HG02943 (cell line): ENCODE measurements around the gene TRAF4.

Experiments
- ATAC-seq: cut with Tn5 transposase; IDR thresholded peaks from one replicate; pipeline ENCODE4 v1.9.1; 2021; ENCODE audit warnings: mild to moderate bottlenecking, low read depth, moderate library complexity; ENCODE audit not compliant: unreplicated experiment

TRAF4 gene, protein sequence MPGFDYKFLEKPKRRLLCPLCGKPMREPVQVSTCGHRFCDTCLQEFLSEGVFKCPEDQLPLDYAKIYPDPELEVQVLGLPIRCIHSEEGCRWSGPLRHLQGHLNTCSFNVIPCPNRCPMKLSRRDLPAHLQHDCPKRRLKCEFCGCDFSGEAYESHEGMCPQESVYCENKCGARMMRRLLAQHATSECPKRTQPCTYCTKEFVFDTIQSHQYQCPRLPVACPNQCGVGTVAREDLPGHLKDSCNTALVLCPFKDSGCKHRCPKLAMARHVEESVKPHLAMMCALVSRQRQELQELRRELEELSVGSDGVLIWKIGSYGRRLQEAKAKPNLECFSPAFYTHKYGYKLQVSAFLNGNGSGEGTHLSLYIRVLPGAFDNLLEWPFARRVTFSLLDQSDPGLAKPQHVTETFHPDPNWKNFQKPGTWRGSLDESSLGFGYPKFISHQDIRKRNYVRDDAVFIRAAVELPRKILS

GRCh38 chr17:28743243-28744103 lies at the start of gene TRAF4:
Gene TRAF4, plus strand, starts transcription at chr17:28744011. Its CDS starts 102 bp downstream, at chr17:28744113.
- peak; percentile 47 for ATAC-seq

DNA sequence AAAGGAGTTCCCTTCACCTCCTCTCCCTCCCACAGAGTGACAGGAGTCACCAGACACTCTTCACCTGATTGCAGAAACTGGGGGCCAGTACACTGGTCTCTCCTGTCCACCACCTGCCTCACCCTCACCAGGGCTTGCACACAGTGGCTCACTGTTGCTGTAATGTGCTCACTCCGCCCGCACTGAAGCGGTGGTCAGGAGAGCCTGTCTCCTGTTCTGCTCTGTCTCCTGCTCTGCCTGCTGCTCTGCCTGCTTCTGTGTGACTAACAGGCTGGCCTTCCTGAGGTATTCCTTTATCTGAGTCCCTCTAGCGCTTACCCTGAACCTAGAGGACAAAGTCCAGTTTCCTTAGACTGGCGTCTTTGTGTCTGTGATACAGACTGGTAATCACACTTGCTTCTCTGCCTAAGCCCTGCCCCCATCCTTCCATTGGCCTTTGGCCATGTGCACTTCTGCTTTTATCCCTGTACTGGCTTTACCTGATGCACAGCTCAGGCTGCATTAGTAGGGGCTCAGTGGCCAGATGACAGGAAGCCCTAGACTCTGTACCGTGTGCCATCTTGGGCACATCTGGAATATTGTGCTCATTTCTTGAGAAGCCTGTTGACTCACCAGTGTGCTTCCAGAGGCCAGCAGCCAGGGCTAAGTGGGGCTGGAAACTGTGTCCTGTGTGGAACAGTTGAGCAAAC lies 45.4 kb upstream of the TRAF4 start:
- no peak for ATAC-seq

DNA sequence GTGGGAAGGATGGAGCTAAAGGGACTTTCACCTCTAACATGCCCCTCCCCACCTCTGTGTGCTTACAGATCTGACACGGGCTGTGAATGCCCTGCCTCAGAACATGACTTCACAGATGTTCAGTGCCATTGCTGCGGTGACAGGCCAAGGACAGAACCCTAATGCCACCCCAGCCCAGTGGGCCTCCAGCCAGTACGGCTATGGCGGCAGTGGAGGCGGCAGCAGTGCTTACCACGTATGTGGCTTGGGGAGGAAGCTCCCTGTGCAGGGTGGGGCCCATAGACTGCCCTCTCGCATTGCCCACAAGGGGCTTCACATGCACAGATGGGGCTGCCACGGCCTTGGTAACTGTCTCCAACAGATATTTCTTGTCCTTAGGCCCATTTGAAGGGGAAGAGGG lies 43.5 kb upstream of the TRAF4 start:
- ATAC-seq, result no peak

GRCh38 chr17:28700830-28701492 lies 42.9 kb upstream of the TRAF4 start:
- ATAC-seq, result no peak

DNA sequence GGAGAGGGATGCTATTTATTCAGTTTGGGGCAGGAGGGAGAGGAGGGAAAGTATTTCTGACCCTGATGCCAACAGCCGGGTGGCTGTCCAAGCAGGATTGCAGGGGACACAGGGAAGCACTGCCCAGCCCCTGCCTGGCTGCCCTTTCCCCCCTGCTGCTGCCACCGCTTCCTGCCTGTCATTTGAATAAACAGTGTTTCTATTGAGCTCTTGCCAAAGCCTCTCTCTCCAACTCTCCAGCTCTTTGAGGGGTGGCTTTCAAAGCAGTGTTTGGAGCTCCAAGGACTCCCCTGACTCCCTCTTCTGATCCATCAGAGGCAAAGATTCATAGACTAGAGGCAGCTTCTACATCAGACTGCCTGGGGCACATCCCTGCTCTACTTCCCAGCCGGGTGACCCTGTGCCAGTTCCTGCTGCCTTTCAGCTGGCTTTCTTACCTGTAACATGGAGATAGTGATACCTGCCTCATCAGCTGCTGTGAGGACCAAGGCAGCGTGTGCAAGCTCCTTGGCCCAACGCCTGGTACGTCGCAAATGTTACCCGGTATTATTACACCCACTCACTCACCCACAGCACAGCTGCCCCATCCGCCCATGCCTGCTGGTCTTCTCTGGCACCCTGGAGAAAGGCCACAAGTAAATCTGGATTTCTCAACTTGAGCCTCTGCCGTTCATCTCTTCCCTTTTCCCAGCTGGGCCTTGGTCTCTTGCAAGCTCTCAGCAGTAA lies 41.6 kb upstream of the TRAF4 start:
- no peak for ATAC-seq

DNA sequence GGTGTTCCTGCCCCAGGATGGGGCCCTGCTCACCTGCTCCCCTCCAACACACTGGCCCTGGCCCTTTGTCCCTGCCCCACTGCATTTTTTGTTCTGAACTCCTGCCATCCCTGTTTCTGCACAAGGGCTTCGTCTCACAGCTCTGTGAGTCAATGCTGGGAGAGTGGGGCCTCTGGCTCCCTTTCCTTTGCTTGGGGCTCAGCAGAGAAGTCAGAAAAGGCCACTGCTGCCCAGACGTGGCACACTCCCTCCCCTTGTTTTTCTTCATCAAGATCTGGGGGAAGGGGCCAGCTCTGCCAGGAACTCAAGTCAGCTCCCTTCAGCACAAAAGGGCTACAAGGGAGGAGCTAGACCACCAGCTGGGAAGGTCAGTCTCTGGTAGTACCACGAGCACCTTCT lies 41.1 kb upstream of the TRAF4 start:
- no peak for ATAC-seq

DNA sequence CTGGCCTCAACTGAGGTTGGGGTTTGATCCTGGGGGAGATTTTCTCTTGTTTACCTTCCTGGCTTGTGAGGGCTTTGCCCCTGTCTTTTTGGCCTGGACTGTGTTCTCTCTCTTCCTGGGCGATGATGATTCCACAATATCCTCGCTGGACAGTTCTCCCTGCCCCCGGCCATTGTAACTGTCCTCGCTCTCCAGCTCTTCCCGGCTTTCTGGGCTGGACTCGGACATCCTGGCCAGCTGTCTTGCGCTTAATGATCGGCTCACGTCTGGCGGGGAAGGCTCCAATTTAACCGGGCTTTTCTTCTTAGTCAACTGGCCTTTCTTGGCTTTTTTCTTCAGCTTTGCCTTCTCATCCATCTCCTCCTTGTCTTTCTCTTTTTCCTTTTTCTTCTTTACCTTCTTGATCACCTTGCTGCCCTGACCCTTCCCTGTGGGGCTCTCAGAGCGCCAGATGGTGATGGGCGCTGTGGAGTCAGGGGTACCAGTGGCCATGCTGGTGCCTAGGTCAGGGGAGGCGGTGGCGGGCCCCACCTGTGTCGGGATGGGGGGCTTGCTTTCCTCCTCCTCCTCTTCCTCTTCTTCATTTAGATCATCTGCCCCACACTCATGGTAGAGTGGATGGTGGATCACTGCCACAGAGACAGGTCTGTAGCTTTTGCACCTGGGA lies 40.1 kb upstream of the TRAF4 start:
- ATAC-seq, result no peak

GRCh38 chr17:28704219-28704858 lies 39.5 kb upstream of the TRAF4 start:
- no peak for ATAC-seq

- ATAC-seq, result no peak
These were observed 38.6 kb upstream of the TRAF4 start for GRCh38 chr17:28705074-28705659.

- ATAC-seq, result no peak
These were observed 38.0 kb upstream of the TRAF4 start for GRCh38 chr17:28705728-28706334.

GRCh38 chr17:28706471-28707338 lies 37.1 kb upstream of the TRAF4 start:
- no peak for ATAC-seq

DNA sequence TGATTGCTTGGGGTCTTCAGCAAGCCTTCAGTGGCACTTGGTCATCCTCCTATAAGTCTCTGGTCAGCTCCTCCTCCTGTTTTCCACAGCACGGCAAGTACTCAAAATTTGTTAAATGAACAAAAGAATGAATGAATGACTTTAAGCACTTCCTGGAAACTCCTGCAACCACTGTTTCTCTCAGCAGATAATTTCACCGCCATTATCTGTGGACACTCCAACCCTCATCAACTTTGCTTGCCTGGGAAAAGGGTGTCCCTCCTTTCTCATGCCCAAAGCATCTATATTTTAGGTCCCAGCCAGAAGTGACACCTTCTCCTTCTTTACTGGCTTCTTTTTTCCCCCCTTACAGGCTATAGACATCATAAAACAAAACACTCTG lies 36.5 kb upstream of the TRAF4 start:
- no peak for ATAC-seq

- ATAC-seq, result peak; percentile 61
These were observed 32.7 kb upstream of the TRAF4 start for GRCh38 chr17:28710861-28711722.

DNA sequence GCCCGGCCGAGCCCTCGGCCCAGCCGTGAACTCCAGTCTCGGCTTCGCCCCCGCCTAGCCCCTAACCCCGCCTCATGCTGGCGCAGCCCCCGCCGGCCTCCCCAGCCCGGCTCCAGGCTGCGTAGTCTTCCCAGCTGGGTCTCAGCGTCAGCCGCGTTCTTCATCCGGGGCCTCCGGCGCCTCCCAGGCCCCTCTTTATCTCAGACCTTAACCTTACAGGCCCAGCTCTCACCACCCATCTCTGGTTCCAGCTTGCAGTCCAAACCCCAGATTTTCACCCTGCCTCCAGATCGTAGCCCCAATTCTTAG lies 32.1 kb upstream of the TRAF4 start, which contains the start of gene PROCA1:
Gene PROCA1, minus strand, starts transcription at position 166 of the 309 bp plus-strand sequence. CDS start 228 bp downstream, outside the sequence.
- peak; percentile 21 for ATAC-seq

DNA sequence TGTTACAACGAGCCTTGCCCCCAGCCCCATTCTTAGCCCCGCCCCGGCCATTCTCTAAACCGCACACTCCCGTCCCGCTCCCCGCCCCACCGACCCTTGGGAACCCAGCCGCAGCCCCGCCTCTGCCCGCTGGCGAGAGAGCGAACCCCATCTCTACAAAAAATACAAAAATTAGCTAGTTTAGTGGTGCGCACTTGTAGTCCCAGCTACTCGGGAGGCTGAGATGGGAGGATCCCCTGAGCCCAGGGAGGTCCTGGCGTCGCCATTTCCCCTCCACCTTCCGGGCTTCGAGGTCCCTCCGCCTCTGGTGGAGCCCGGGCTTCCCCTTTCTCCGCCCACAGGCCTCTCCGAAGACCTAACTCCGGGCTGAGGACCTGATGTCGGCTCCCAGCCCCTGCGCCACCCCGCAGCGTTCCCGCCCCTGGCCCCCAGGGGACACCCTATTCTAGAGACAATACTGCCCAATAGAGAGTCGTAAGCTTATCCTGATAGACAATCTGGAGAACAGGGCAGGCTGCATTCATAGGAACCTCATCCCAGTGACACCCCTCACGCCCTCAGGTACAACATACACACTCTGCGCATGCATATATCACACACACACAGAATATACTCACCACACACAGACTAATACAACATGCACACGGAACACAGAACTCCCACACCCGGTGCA lies 31.6 kb upstream of the TRAF4 start:
- ATAC-seq, result no peak
